HCT116 (cell line): ENCODE data around the gene TCF7L2. TPM values are rescaled to one million over a fixed set of nuclear protein-coding genes. Genes with fewer than 3 reads are reported as not detected.

Source experiments
- ATAC-seq: fragments of 200-7000 bp; cut with Tn5 transposase; 2 replicates; pipeline ENCODE4 v1.9.1; 2020; ENCODE audit warnings: mild to moderate bottlenecking, moderate library complexity
- BruUV-seq: library from RNA; stranded (reverse); fragments of 400-500 nt; replicated peaks from 2 replicates; lab custom pipeline; 2021; lab: Mats Ljungman, UMichigan
- CTCF ChIA-PET: fragments of 300-600 bp; sonication (Branson Sonifier 250); formaldehyde crosslinking; loops from one replicate; lab custom pipeline; 2021; ENCODE audit warnings: antibody characterized with exemption; lab: Charles Lee
- POLR2A ChIA-PET: fragments of 300-600, 350-600 bp; sonication (Branson Sonifier 250); formaldehyde crosslinking; loops from one replicate; lab custom pipeline; 2021; ENCODE audit warnings: antibody characterized with exemption; lab: Charles Lee
- RAD21 ChIA-PET, 2 experiments: fragments of 300-600 bp; sonication (Branson Sonifier 250); formaldehyde crosslinking; loops; one replicate each; lab custom pipeline; 2023; ENCODE audit warnings: low total read pairs in 2 of 2; ENCODE audit not compliant: uncharacterized antibody in 2 of 2, unreplicated experiment in 2 of 2, low non-redundant PET in 1 of 2; lab: Charles Lee
- DNase-seq: peaks from one replicate; pipeline ENCODE4 v3.0.0-alpha.2; 2010; ENCODE audit warnings: low read depth, low spot score
- H2AFZ ChIP-seq: fragments of 200-600 bp; shearing (Covaris generic), sonication (generic); 2 replicates; pipeline ENCODE4 v1.6.1; 2017; ENCODE audit warnings: low read depth, mixed run types, mixed read lengths, antibody characterized with exemption, low read length; ENCODE audit not compliant: poor library complexity, severe bottlenecking
- H3K27ac ChIP-seq: 2 replicates; pipeline ENCODE4 v1.5.1; 2012; ENCODE audit warnings: low read depth, low read length
- H3K27me3 ChIP-seq: fragments of 200-600 bp; sonication (generic); 2 replicates; pipeline ENCODE4 v1.6.1; 2016; ENCODE audit warnings: mixed run types, low read length, mixed read lengths; ENCODE audit not compliant: insufficient read depth
- H3K36me3 ChIP-seq, 2 experiments: fragments of 200-500 bp in 1 of 2; fragments of 200-600 bp in 1 of 2; sonication (Bioruptor generic) in 1 of 2; sonication (generic) in 1 of 2; 2 replicates each; pipeline versions ENCODE4 v1.5.1 to v1.6.1; 2014 to 2016; ENCODE audit warnings: low read length in 2 of 2, inconsistent platforms in 1 of 2, mixed read lengths in 1 of 2, mixed run types in 1 of 2; ENCODE audit not compliant: insufficient read depth in 2 of 2, control insufficient read depth in 1 of 2
- H3K4me1 ChIP-seq, 2 experiments: fragments of 200-600 bp in 1 of 2; sonication (generic) in 1 of 2; 2 replicates each; pipeline versions ENCODE4 v1.5.1 to v1.6.1; 2012 to 2017; ENCODE audit warnings: low read length in 2 of 2, inconsistent platforms in 1 of 2, mild to moderate bottlenecking in 1 of 2, mixed read lengths in 1 of 2, mixed run types in 1 of 2, moderate library complexity in 1 of 2; ENCODE audit not compliant: insufficient read depth in 2 of 2, control insufficient read depth in 1 of 2
- H3K4me2 ChIP-seq: fragments of 200-600 bp; sonication (generic); 2 replicates; pipeline ENCODE4 v1.6.1; 2017; ENCODE audit warnings: mixed run types, low read length, mixed read lengths
- H3K4me3 ChIP-seq, 2 experiments: fragments of 200-600 bp in 1 of 2; sonication (generic) in 1 of 2; replicated peaks in 1 of 2; 2 replicates each; pipeline ENCODE4 v1.5.1; 2011 to 2016; ENCODE audit warnings: low read length in 2 of 2, control low read depth in 1 of 2, low read depth in 1 of 2, mild to moderate bottlenecking in 1 of 2, mixed read lengths in 1 of 2, mixed run types in 1 of 2
- H3K79me2 ChIP-seq: fragments of 200-600 bp; sonication (generic); 2 replicates; pipeline ENCODE4 v1.6.1; 2017; ENCODE audit warnings: mild to moderate bottlenecking, mixed run types, low read length, moderate library complexity, mixed read lengths; ENCODE audit not compliant: insufficient read depth
- H3K9ac ChIP-seq: fragments of 200-600 bp; sonication (generic); 2 replicates; pipeline ENCODE4 v1.6.1; 2016; ENCODE audit warnings: low read length, mixed read lengths
- H3K9me2 ChIP-seq: fragments of 200-600 bp; sonication (generic), shearing (Covaris generic); 2 replicates; pipeline ENCODE4 v1.6.1; 2017; ENCODE audit warnings: mixed run types, mild to moderate bottlenecking, moderate library complexity; ENCODE audit not compliant: insufficient read depth
- H3K9me3 ChIP-seq, 2 experiments: fragments of 200-500 bp in 1 of 2; fragments of 200-600 bp in 1 of 2; sonication (Bioruptor generic) in 1 of 2; sonication (generic) in 1 of 2; 2 replicates each; pipeline ENCODE4 v1.6.1; 2014 to 2017; ENCODE audit warnings: low read length in 2 of 2, mixed read lengths in 2 of 2, inconsistent platforms in 1 of 2, low read depth in 1 of 2, mild to moderate bottlenecking in 1 of 2, mixed run types in 1 of 2, moderate library complexity in 1 of 2; ENCODE audit not compliant: control insufficient read depth in 1 of 2, insufficient read depth in 1 of 2
- H4K20me1 ChIP-seq: fragments of 200-600 bp; sonication (generic), shearing (Covaris generic); 2 replicates; pipeline ENCODE4 v1.6.1; 2017; ENCODE audit warnings: mixed run types, mild to moderate bottlenecking, moderate library complexity; ENCODE audit not compliant: insufficient read depth
- ATF3 ChIP-seq: IDR thresholded peaks from 2 replicates; pipeline ENCODE4 v1.6.1; 2012
- CTCF ChIP-seq, 3 experiments: fragments of 200-600 bp in 1 of 3; sonication (generic) in 1 of 3; IDR thresholded peaks in 2 of 3; conservative IDR thresholded peaks in 1 of 3; 2 replicates each; pipeline ENCODE4 v1.5.1; 2012 to 2017; ENCODE audit warnings: low read depth in 2 of 3, low read length in 2 of 3, antibody characterized with exemption in 1 of 3, borderline replicate concordance in 1 of 3, control low read depth in 1 of 3, mild to moderate bottlenecking in 1 of 3, mixed read lengths in 1 of 3, mixed run types in 1 of 3, moderate library complexity in 1 of 3; ENCODE audit not compliant: insufficient read depth in 1 of 3
- JUND ChIP-seq: IDR thresholded peaks from 2 replicates; pipeline ENCODE4 v1.6.1; 2012
- MAX ChIP-seq: IDR thresholded peaks from 2 replicates; pipeline ENCODE4 v1.6.1; 2012
- POLR2AphosphoS5 ChIP-seq: IDR thresholded peaks from 2 replicates; pipeline ENCODE4 v1.6.1; 2011; ENCODE audit warnings: mild to moderate bottlenecking, low read depth, low read length, moderate library complexity
- TCF7L2 ChIP-seq: IDR thresholded peaks from 2 replicates; pipeline ENCODE4 v1.7.0; 2011; ENCODE audit warnings: borderline replicate concordance, inconsistent platforms; ENCODE audit not compliant: insufficient read depth, insufficient read length; ENCODE audit errors: extremely low read depth
- YY1 ChIP-seq: IDR thresholded peaks from 2 replicates; pipeline ENCODE4 v1.6.1; 2011; ENCODE audit warnings: low read length, low read depth, moderate library complexity, mild to moderate bottlenecking; ENCODE audit not compliant: insufficient replicate concordance; ENCODE audit errors: extremely low read depth
- intact Hi-C: fragments of 100-400 bp; cut with micrococcal nuclease; formaldehyde crosslinking; loops from 2 replicates; pipeline ENCODE4 v1.10.0; 2022
- total RNA-seq: library from RNA; stranded (reverse); gene quantifications from one replicate; pipeline ENCODE4 v1.2.1, GENCODE V29; 2021; ENCODE audit not compliant: unreplicated experiment

Gene TCF7L2
- total RNA-seq, 1 experiment from 2014 or later = 164 TPM

- intact Hi-C loops = loop anchor here (5.0 kb wide), 1 partner anchor 137 kb away; the partner anchor contains the start of gene TCF7L2
- no TSS peak for BruUV-seq
- RAD21 ChIA-PET = no interaction called here
- Histone ChIP-seq H3K9ac (no peak overlapping the region), H3K9me3 (no peaks in the 10 kb centered on the region), H3K27ac (no peak overlapping the region), H4K20me1 (peaks cover 41% of the 10 kb centered on the region), H3K4me3 (no peak overlapping the region), H3K4me2 (no peak overlapping the region), H3K27me3 (no peaks in the 10 kb centered on the region), H3K4me1 (peaks cover 90 to 95% of the 10 kb centered on the region in 2 experiments), H3K79me2 (peaks cover 95% of the 10 kb centered on the region), H2AFZ (no peak overlapping the region), H3K9me2 (no peaks in the 10 kb centered on the region), H3K36me3 (peaks cover 0 to 39% of the 10 kb centered on the region in 2 experiments; a peak in 2 of 4 replicates)
- POLR2A ChIA-PET = interaction anchor here (0.9 kb wide), 1 partner anchor 208 kb away, joined by 3 read pairs; no protein-coding TSS in a partner anchor
- no peak; the same call in 1 of the 2 replicates for TF ChIP-seq POLR2AphosphoS5
- no peak for TF ChIP-seq TCF7L2
- no peak for TF ChIP-seq ATF3
- no peak for TF ChIP-seq MAX
- no peak for TF ChIP-seq YY1
- no peak for TF ChIP-seq JUND
- no peak for TF ChIP-seq CTCF (IDR thresholded peaks at IDR 0.05 in 2 of 3, conservative IDR thresholded peaks at IDR 0.05 in 1 of 3; ENCODE audit: borderline replicate concordance in 1 of 3, insufficient read depth in 1 of 3, low read depth in 2 of 3, low read length in 2 of 3)
- DNase-seq = no peak
- CTCF ChIA-PET = no interaction called here
- no peak for ATAC-seq
These were observed 139.5 kb downstream of the TCF7L2 start for GRCh38 chr10:113089551-113089950.
